ENCODE results near the gene TAAR1. TPM values are rescaled to one million over a fixed set of nuclear protein-coding genes. Genes with fewer than 3 reads are reported as not detected.

The TAAR1 gene
- total RNA-seq, 1 experiment from 2014 or later, result not detected

- ATAC-seq (no peak), DNase-seq (ENCODE audit: low read depth, low spot score) (no peak)
- no peak overlapping the region for H3K4me3 ChIP-seq (ENCODE audit: low read depth in 2 of 2, low read length in 2 of 2)
- POLR2A ChIA-PET, result interaction anchor here (0.6 kb wide), 1 partner anchor 11 kb away, joined by 3 read pairs; no protein-coding TSS in a partner anchor
- H3K27me3 ChIP-seq (ENCODE audit: control insufficient read depth, insufficient read depth, low read length), result no peaks in the 10 kb centered on the region
- H3K36me3 ChIP-seq (ENCODE audit: control insufficient read depth, insufficient read depth, low read length), result no peaks in the 10 kb centered on the region
- in situ Hi-C loops (cut with HindIII; ENCODE audit: low pct_unique_long_range_greater_than_20kb, low sequenced_read_pairs) (no loop called here), intact Hi-C loops (cut with micrococcal nuclease; ENCODE audit: unreplicated experiment) (no loop called here)
- no peaks in the 10 kb centered on the region for H3K4me1 ChIP-seq (ENCODE audit: control insufficient read depth, insufficient read depth, low read length)
- no peaks in the 10 kb centered on the region for H3K9me3 ChIP-seq (ENCODE audit: control insufficient read depth, insufficient read depth, low read depth, low read length)
- no TSS peak for BruUV-seq (replicated peaks)
- no peak for TF ChIP-seq SIN3A (IDR thresholded peaks at IDR 0.05; ENCODE audit: borderline replicate concordance, insufficient read depth, low read depth, low read length)
- TF ChIP-seq REST (IDR thresholded peaks at IDR 0.05; ENCODE audit: insufficient read depth in 1 of 2, low read depth in 2 of 2, low read length in 1 of 2), result no peak
- TF ChIP-seq CTCF (IDR thresholded peaks at IDR 0.05), result no peak
- no peak for TF ChIP-seq TCF7L2 (IDR thresholded peaks at IDR 0.05; ENCODE audit: low read depth, low read length)
- no peak for TF ChIP-seq POLR2AphosphoS5 (IDR thresholded peaks at IDR 0.05; ENCODE audit: low read depth, low read length)
- no peak overlapping the region for H3K27ac ChIP-seq (ENCODE audit: low read length)
- CTCF ChIA-PET, result no interaction called here
Measured at GRCh38 chr6:132685009-132685408, 26.0 kb upstream of the TAAR1 start.

GRCh38 chr6:132684272-132684671 is 25.3 kb upstream of the TAAR1 start:
- in situ Hi-C loops (cut with HindIII; ENCODE audit: low pct_unique_long_range_greater_than_20kb, low sequenced_read_pairs) (no loop called here), intact Hi-C loops (cut with micrococcal nuclease; ENCODE audit: unreplicated experiment) (no loop called here)
- ChIA-PET CTCF (no interaction called here), POLR2A (interaction anchor here (0.6 kb wide), 1 partner anchor 12 kb away, joined by 3 read pairs; no protein-coding TSS in a partner anchor)
- no TSS peak for BruUV-seq (replicated peaks)
- no peak for ATAC-seq
- Histone ChIP-seq H3K4me1 (ENCODE audit: control insufficient read depth, insufficient read depth, low read length) (no peaks in the 10 kb centered on the region), H3K4me3 (ENCODE audit: low read depth in 2 of 2, low read length in 2 of 2) (no peak overlapping the region), H3K27ac (ENCODE audit: low read length) (no peak overlapping the region), H3K36me3 (ENCODE audit: control insufficient read depth, insufficient read depth, low read length) (no peaks in the 10 kb centered on the region), H3K9me3 (ENCODE audit: control insufficient read depth, insufficient read depth, low read depth, low read length) (no peaks in the 10 kb centered on the region), H3K27me3 (ENCODE audit: control insufficient read depth, insufficient read depth, low read length) (no peaks in the 10 kb centered on the region)
- DNase-seq (ENCODE audit: low read depth, low spot score), result no peak
- TF ChIP-seq TCF7L2 (IDR thresholded peaks at IDR 0.05; ENCODE audit: low read depth, low read length), result no peak
- no peak for TF ChIP-seq REST (IDR thresholded peaks at IDR 0.05; ENCODE audit: insufficient read depth in 1 of 2, low read depth in 2 of 2, low read length in 1 of 2)
- TF ChIP-seq CTCF (IDR thresholded peaks at IDR 0.05), result no peak
- no peak for TF ChIP-seq SIN3A (IDR thresholded peaks at IDR 0.05; ENCODE audit: borderline replicate concordance, insufficient read depth, low read depth, low read length)

All from Panc1 (cell line).